ENCODE results near the gene GARIN5A.

The GARIN5A gene

GRCh38 chr19:50458396-50459066 lies 18.1 kb downstream of the GARIN5A start:
- DNase-seq (ENCODE audit: low read depth), result peak; percentile 20
- TF ChIP-seq CTCF (conservative IDR thresholded peaks at IDR 0.05; ENCODE audit: control insufficient read depth, insufficient read depth, low read depth, low read length), result no peak
- no peak overlapping the region for H3K4me3 ChIP-seq (ENCODE audit: control insufficient read depth, low read depth, low read length)

DNA sequence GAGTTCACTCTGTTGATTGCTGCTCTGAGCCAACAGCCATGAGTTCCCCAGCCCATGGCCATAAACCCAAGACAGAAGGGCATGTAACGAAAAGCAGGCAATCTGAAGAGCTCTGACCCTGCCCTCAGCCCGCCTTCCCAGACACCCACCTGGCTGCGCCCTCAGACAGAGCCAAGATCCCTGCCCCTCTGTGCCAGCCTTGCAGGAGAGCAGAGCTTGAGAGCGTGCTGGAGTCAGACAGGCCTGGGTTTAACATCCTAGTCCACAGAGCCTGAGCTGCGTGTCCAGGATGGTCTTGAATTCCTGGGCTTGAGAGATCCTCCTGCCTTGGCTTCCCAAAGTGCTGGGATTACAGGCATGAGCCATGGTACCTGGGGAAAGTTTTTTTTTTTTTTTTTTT lies 19.3 kb downstream of the GARIN5A start:
- DNase-seq (ENCODE audit: low read depth), result no peak
- H3K4me3 ChIP-seq (ENCODE audit: control insufficient read depth, low read depth, low read length), result no peak overlapping the region

DNA sequence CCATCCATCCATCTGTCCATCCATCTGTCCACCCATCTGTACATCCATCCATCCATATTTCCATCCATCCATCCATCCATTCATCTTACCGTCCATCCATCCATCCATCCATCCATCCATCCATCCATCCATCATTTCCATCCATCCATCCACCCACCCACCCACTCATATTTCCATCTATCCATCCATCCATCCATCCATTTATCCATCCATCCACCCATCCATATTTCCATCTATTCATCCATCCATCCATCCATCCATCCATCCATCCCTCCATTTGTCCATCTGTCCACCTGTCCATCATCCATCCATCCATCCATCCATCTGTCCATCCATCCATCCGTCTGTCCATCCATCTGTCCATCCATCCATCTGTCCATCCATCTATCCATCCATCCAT lies 20.7 kb downstream of the GARIN5A start:
- no peak for DNase-seq (ENCODE audit: low read depth)
- no peak overlapping the region for H3K4me3 ChIP-seq (ENCODE audit: control insufficient read depth, low read depth, low read length)
- no peak for TF ChIP-seq CTCF (conservative IDR thresholded peaks at IDR 0.05; ENCODE audit: control insufficient read depth, insufficient read depth, low read depth, low read length)

More for the DNA sequence above, 19.3 kb downstream of the GARIN5A start:
- no peak for TF ChIP-seq CTCF (conservative IDR thresholded peaks at IDR 0.05; ENCODE audit: control insufficient read depth, insufficient read depth, low read depth, low read length)

DNA sequence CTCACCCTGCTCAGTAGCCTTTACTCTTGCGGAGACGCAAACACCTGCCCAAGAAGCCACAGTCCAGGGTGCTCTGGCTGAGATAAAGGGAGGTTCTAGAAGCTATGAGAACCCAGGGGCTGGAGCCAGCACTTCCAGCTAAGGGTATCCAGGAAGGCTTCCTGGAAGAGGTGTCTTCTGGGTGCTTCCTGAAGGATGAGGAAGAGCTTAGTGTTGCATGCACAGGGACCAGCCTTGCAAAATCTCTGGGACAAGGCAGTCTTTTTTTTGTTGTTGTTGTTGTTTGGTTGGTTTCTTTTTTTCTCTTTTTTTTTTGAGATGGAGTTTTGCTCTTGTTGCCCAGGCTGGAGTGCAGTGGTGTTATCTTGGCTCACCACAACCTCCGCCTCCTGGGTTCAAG lies 23.4 kb downstream of the GARIN5A start:
- no peak for DNase-seq (ENCODE audit: low read depth)
- H3K4me3 ChIP-seq (ENCODE audit: control insufficient read depth, low read depth, low read length), result no peak overlapping the region
- no peak for TF ChIP-seq CTCF (conservative IDR thresholded peaks at IDR 0.05; ENCODE audit: control insufficient read depth, insufficient read depth, low read depth, low read length)

GRCh38 chr19:50451223-50451534 lies 25.5 kb downstream of the GARIN5A start:
- no peak for DNase-seq (ENCODE audit: low read depth)
- no peak for TF ChIP-seq CTCF (conservative IDR thresholded peaks at IDR 0.05; ENCODE audit: control insufficient read depth, insufficient read depth, low read depth, low read length)
- H3K4me3 ChIP-seq (ENCODE audit: control insufficient read depth, low read depth, low read length), result no peak overlapping the region

- H3K4me3 ChIP-seq (ENCODE audit: control insufficient read depth, low read depth, low read length), result no peak overlapping the region
- no peak for DNase-seq (ENCODE audit: low read depth)
- TF ChIP-seq CTCF (conservative IDR thresholded peaks at IDR 0.05; ENCODE audit: control insufficient read depth, insufficient read depth, low read depth, low read length), result no peak
Observed at GRCh38 chr19:50450369-50451222, 26.1 kb downstream of the GARIN5A start.
